Memory B cell (primary cell): Measurements from ENCODE around the gene PXN.
"Not testable (repeated sequence)": the region's sequence is repeated elsewhere in the genome, so short reads cannot be mapped to it uniquely, and the experiment has no call there.

Experiments used
- ATAC-seq: fragments of 150-1000 bp; cut with Tn5 transposase; 2 replicates; pipeline ENCODE4 v1.10.0; 2021; ENCODE audit warnings: low read depth, mild to moderate bottlenecking, moderate library complexity
- DNase-seq, 2 donors: peaks; one replicate each; pipeline ENCODE4 v3.0.0; 2022; ENCODE audit warnings: low spot score in 2 of 2
- H3K27ac Mint-ChIP-seq: one replicate; pipeline ENCODE4 v1.8.0; 2022; ENCODE audit warnings: mild to moderate bottlenecking, moderate library complexity, mixed read lengths
- H3K27me3 Mint-ChIP-seq: one replicate; pipeline ENCODE4 v1.8.0; 2022; ENCODE audit warnings: mixed read lengths
- H3K36me3 Mint-ChIP-seq: one replicate; pipeline ENCODE4 v1.8.0; 2022; ENCODE audit warnings: mild to moderate bottlenecking, mixed read lengths
- H3K4me1 Mint-ChIP-seq: one replicate; pipeline ENCODE4 v1.8.0; 2022; ENCODE audit warnings: mixed read lengths
- H3K4me3 Mint-ChIP-seq: one replicate; pipeline ENCODE4 v1.8.0; 2022; ENCODE audit warnings: mild to moderate bottlenecking, moderate library complexity, mixed read lengths
- H3K9me3 Mint-ChIP-seq: one replicate; pipeline ENCODE4 v1.8.0; 2022; ENCODE audit warnings: mixed read lengths

The PXN gene

DNA sequence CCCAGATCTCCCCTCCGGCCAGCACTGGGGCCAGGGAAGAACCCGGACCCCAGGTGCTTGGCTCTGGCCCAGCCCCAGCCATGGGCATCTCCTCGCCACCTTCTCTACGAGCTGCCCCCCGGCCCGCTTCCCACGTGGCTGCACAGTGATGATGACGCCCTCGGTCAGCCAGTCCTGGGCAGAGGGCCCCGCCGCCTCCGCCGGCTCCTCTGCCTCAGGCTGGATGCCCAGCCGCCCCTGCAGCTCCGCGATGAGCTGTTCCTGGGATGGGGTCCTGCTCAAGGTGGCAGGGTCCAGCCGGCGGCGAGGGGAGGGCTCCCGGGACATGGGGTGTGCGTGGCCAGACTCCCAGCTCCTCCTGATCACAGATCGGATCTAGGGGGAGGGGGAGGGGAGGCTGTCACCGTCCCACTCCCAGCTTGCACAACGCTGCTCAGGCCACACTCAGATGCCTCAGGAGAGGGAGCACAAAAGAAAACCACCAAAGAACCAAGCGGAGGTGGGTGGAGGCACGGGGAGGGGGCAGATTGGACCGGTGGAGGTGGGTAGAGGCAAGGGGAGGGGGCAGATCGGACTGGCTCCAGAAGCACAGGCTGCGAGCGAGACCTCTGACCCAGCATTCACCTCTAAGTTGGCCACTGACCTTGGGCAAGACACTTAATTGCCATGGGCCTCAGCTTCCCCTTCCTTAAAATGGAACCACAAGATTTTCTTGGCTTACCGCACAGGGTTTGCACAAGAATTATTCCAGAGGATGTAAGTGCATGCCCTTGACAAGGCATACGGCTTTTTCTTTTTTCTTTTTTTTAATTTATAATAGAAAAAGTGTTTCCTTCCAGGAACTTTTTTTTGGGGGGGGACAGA, 48.6 kb downstream of the PXN start:
- no peak for DNase-seq
- no peaks in the 10 kb centered on the region for H3K9me3 Mint-ChIP-seq
- ATAC-seq: no peak
- peaks cover 4% of the 10 kb centered on the region for H3K27me3 Mint-ChIP-seq
- H3K27ac Mint-ChIP-seq: no peak overlapping the region
- H3K4me1 Mint-ChIP-seq: no peaks in the 10 kb centered on the region
- H3K4me3 Mint-ChIP-seq: no peak overlapping the region
- H3K36me3 Mint-ChIP-seq: no peaks in the 10 kb centered on the region

GRCh38 chr12:120215766-120216735, 49.5 kb downstream of the PXN start:
- no peak for ATAC-seq
- no peak overlapping the region for H3K27ac Mint-ChIP-seq

GRCh38 chr12:120215357-120215735, 50.2 kb downstream of the PXN start:
- H3K27me3 Mint-ChIP-seq: peaks cover 4% of the 10 kb centered on the region
- H3K36me3 Mint-ChIP-seq: peaks cover 8% of the 10 kb centered on the region
- no peak for DNase-seq
- no peaks in the 10 kb centered on the region for H3K9me3 Mint-ChIP-seq
- H3K4me1 Mint-ChIP-seq: no peaks in the 10 kb centered on the region
- no peak overlapping the region for H3K27ac Mint-ChIP-seq
- H3K4me3 Mint-ChIP-seq: no peak overlapping the region
- no peak for ATAC-seq

More at GRCh38 chr12:120215766-120216735, 49.5 kb downstream of the PXN start:
- no peak overlapping the region for H3K4me3 Mint-ChIP-seq
- H3K36me3 Mint-ChIP-seq: peaks cover 6% of the 10 kb centered on the region
- no peak for DNase-seq
- peaks cover 4% of the 10 kb centered on the region for H3K27me3 Mint-ChIP-seq
- no peaks in the 10 kb centered on the region for H3K4me1 Mint-ChIP-seq
- no peaks in the 10 kb centered on the region for H3K9me3 Mint-ChIP-seq

DNA sequence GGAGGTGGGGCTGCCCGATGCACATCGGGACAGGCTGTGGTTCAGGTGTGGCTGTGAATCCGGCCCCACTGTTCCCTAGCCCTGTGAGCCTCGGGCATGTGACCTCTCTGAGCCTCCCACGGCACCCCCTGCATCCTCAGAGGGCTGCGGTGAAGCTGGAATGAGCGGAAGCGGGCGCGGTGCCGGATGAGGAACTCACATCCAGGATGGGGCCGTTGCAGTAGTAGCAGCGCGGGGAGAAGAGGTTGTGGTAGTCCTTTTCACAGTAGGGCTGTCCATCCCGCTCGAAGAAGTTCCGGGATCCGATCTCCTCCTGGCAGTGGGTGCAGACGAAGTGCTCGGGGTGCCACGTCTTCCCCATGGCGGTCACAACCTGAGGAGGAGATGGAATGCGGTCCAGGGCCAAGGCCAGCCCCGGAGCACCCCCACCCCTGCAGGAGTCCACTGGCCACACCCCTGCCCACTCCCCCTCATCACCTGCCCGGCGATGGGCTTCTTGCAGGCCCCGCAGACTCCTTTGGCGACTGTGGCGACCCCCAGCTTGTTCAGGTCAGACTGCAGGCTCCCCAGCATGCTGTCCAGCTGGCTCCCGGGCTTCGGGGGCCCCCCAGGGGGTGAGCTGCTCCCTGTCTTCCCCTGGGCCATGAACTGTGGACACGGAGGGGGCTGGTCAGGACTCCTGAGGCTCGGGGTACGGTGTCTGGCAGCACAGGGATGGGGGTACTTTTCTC, 50.7 kb downstream of the PXN start:
- no peak overlapping the region for H3K4me3 Mint-ChIP-seq
- peaks cover 2% of the 10 kb centered on the region for H3K27me3 Mint-ChIP-seq
- no peaks in the 10 kb centered on the region for H3K4me1 Mint-ChIP-seq
- no peak overlapping the region for H3K27ac Mint-ChIP-seq
- ATAC-seq (no peak), DNase-seq (no peak)
- H3K36me3 Mint-ChIP-seq: peaks cover 10% of the 10 kb centered on the region
- H3K9me3 Mint-ChIP-seq: no peaks in the 10 kb centered on the region

GRCh38 chr12:120213758-120214157, 51.8 kb downstream of the PXN start:
- no peaks in the 10 kb centered on the region for H3K9me3 Mint-ChIP-seq
- DNase-seq: no peak
- H3K36me3 Mint-ChIP-seq: peaks cover 10% of the 10 kb centered on the region
- H3K27ac Mint-ChIP-seq: no peak overlapping the region
- no peak overlapping the region for H3K4me3 Mint-ChIP-seq
- no peaks in the 10 kb centered on the region for H3K4me1 Mint-ChIP-seq
- no peak for ATAC-seq
- peaks cover 2% of the 10 kb centered on the region for H3K27me3 Mint-ChIP-seq

DNA sequence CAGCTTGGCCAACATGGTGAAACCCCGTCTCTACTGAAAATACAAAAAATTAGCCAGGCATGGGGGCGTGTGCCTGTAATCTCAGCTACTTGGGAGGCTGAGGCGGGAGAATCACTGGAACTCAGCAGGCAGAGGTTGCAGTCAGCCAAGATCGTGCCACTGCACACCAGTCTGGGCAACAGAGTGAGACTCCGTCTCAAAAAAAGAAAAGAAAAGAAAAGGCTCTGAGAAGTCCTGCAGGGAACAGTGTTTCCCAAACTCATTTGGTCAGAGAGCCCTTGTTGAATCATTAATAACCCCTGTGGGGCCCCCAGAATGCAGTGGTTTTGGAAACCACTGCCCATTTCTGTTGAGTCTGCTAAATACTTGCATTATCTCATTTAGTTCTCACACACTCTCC, 52.3 kb downstream of the PXN start:
- not testable (repeated sequence) for H3K27me3 Mint-ChIP-seq, H3K9me3 Mint-ChIP-seq, ATAC-seq, H3K4me1 Mint-ChIP-seq, H3K27ac Mint-ChIP-seq, H3K4me3 Mint-ChIP-seq, DNase-seq
- H3K36me3 Mint-ChIP-seq: peaks cover 10% of the 10 kb centered on the region

DNA sequence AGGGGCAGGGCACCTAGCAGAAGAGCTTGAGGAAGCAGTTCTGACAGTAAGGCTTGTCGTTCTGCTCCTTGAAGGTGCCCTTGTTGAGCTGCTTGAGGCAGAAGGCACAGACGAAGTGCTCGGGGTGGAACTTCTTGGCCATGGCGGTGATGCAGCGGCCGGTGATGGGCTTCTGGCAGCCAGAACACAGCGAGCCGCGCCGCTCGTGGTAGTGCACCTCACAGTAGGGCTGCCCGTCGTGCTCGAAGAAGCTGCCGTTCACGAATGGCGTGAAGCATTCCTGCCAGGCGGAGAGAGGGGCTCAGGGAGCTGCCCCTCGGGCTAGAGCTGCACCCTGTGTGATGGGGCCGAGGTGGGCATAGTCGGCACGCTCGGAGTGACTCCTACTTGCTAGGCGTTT, 53.2 kb downstream of the PXN start:
- H3K36me3 Mint-ChIP-seq: peaks cover 11% of the 10 kb centered on the region
- DNase-seq (no peak), ATAC-seq (no peak)
- H3K27me3 Mint-ChIP-seq: peaks cover 2% of the 10 kb centered on the region
- no peaks in the 10 kb centered on the region for H3K9me3 Mint-ChIP-seq
- no peak overlapping the region for H3K4me3 Mint-ChIP-seq
- H3K4me1 Mint-ChIP-seq: no peaks in the 10 kb centered on the region
- no peak overlapping the region for H3K27ac Mint-ChIP-seq

DNA sequence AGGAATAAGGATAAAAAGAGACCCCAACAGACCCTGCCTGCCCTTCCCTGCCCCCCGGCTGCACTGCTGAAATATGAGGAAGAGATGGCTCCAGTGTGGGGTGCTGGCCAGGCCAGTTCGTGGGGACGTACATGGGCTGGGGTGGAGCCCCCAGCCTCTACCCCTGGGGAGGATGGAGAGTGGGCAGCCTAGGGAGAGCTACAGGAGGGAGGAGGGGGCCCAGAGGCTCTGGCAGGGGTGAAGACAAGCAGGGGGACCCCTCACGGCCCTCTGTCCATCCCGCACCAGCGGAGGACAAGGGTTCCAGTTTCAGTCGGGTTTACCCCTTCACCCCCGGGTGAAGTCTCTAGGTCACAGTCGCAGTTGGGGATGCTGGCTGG, 53.6 kb downstream of the PXN start:
- no peak overlapping the region for H3K4me3 Mint-ChIP-seq
- H3K36me3 Mint-ChIP-seq: peaks cover 13% of the 10 kb centered on the region
- no peaks in the 10 kb centered on the region for H3K9me3 Mint-ChIP-seq
- no peak overlapping the region for H3K27ac Mint-ChIP-seq
- H3K4me1 Mint-ChIP-seq: no peaks in the 10 kb centered on the region
- H3K27me3 Mint-ChIP-seq: peaks cover 2% of the 10 kb centered on the region
- ATAC-seq: no peak
- DNase-seq: no peak

- Mint-ChIP-seq H3K4me1 (no peaks in the 10 kb centered on the region), H3K4me3 (no peak overlapping the region), H3K36me3 (peaks cover 16% of the 10 kb centered on the region)
These were observed 54.2 kb downstream of the PXN start for GRCh38 chr12:120211243-120211903.

GRCh38 chr12:120209851-120210250, 55.7 kb downstream of the PXN start:
- H3K4me1 Mint-ChIP-seq: no peaks in the 10 kb centered on the region
- H3K36me3 Mint-ChIP-seq: peaks cover 18% of the 10 kb centered on the region
- DNase-seq: no peak
- no peaks in the 10 kb centered on the region for H3K27me3 Mint-ChIP-seq
- no peaks in the 10 kb centered on the region for H3K9me3 Mint-ChIP-seq
- no peak for ATAC-seq
- H3K4me3 Mint-ChIP-seq: no peak overlapping the region
- no peak overlapping the region for H3K27ac Mint-ChIP-seq

More at GRCh38 chr12:120211243-120211903, 54.2 kb downstream of the PXN start:
- H3K27ac Mint-ChIP-seq: no peak overlapping the region
- peaks cover 2% of the 10 kb centered on the region for H3K27me3 Mint-ChIP-seq
- ATAC-seq: no peak
- no peak for DNase-seq
- no peaks in the 10 kb centered on the region for H3K9me3 Mint-ChIP-seq

GRCh38 chr12:120207227-120207626, 58.3 kb downstream of the PXN start:
- Mint-ChIP-seq H3K27me3 (no peaks in the 10 kb centered on the region), H3K27ac (no peak overlapping the region), H3K4me1 (peaks cover under 1% of the 10 kb centered on the region), H3K36me3 (peaks cover 18% of the 10 kb centered on the region), H3K4me3 (no peak overlapping the region), H3K9me3 (no peaks in the 10 kb centered on the region)
- ATAC-seq (no peak), DNase-seq (no peak)

GRCh38 chr12:120206781-120207180, 58.7 kb downstream of the PXN start:
- not testable (repeated sequence) for H3K9me3 Mint-ChIP-seq, H3K27me3 Mint-ChIP-seq, ATAC-seq, H3K4me3 Mint-ChIP-seq, H3K4me1 Mint-ChIP-seq, H3K27ac Mint-ChIP-seq, DNase-seq
- peaks cover 17% of the 10 kb centered on the region for H3K36me3 Mint-ChIP-seq

DNA sequence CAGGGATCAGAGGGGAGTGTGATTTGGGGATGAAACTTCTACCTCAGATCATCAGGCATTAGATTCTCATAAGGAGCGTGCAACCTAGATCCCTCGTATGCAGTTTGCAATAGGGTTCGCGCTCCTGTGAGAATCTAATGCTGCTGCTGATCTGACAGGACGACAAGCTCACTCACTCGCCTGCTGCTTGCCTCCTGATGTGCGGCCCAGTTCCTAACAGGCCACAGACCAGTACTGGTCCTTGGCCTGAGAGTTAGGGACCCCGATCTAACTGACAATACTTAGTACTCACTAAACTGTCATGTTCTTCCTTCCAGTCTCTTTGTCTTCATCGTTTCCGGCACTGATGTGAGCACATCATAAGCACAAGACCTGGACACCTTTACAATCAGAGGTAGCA, 59.3 kb downstream of the PXN start:
- H3K9me3 Mint-ChIP-seq: no peaks in the 10 kb centered on the region
- peaks cover 12% of the 10 kb centered on the region for H3K36me3 Mint-ChIP-seq
- H3K27me3 Mint-ChIP-seq: no peaks in the 10 kb centered on the region
- peaks cover 3% of the 10 kb centered on the region for H3K4me1 Mint-ChIP-seq
- H3K27ac Mint-ChIP-seq: no peak overlapping the region
- H3K4me3 Mint-ChIP-seq: no peak overlapping the region
- DNase-seq (no peak), ATAC-seq (no peak)
